SU-DHL-6 (cell line): ENCODE measurements around the gene KCP.

Source experiments
- H2AFZ ChIP-seq: fragments of 200-600 bp; sonication (generic); 2 replicates; pipeline ENCODE4 v1.6.1; 2014; ENCODE audit warnings: low read depth, mild to moderate bottlenecking, moderate library complexity, mixed read lengths, antibody characterized with exemption, low read length; ENCODE audit not compliant: severe bottlenecking
- H3F3A ChIP-seq: fragments of 200-600 bp; shearing (Covaris generic); 2 replicates; pipeline ENCODE4 v1.6.0; 2016; ENCODE audit warnings: antibody characterized with exemption, mild to moderate bottlenecking; ENCODE audit not compliant: insufficient read depth
- H3K27ac ChIP-seq: fragments of 200-600 bp; sonication (generic); 2 replicates; pipeline ENCODE4 v1.5.1; 2016; ENCODE audit warnings: low read depth, mild to moderate bottlenecking, low read length, moderate library complexity, mixed read lengths
- H3K27me3 ChIP-seq: fragments of 200-600 bp; sonication (generic), shearing (Covaris generic); 2 replicates; pipeline ENCODE4 v1.6.0; 2014; ENCODE audit warnings: mild to moderate bottlenecking, low read length
- H3K36me3 ChIP-seq: fragments of 200-600 bp; sonication (generic); 2 replicates; pipeline ENCODE4 v1.6.1; 2014; ENCODE audit warnings: mild to moderate bottlenecking, low read length, mixed read lengths
- H3K4me2 ChIP-seq: fragments of 300-600, 200-600 bp; shearing (Covaris generic), sonication (generic); 2 replicates; pipeline ENCODE4 v1.6.0; 2014; ENCODE audit warnings: low read length, low read depth, mild to moderate bottlenecking; ENCODE audit not compliant: poor library complexity, severe bottlenecking
- H3K4me3 ChIP-seq: fragments of 200-600 bp; sonication (generic); 2 replicates; pipeline ENCODE4 v1.5.1; 2014; ENCODE audit warnings: antibody characterized with exemption, low read length, mild to moderate bottlenecking, mixed read lengths; ENCODE audit not compliant: insufficient read depth, poor library complexity, severe bottlenecking
- H3K79me2 ChIP-seq: fragments of 200-600 bp; sonication (generic); 2 replicates; pipeline ENCODE4 v1.6.1; 2014; ENCODE audit warnings: mild to moderate bottlenecking, low read length, moderate library complexity; ENCODE audit not compliant: insufficient read depth
- H3K9ac ChIP-seq: fragments of 200-600 bp; sonication (generic); 2 replicates; pipeline ENCODE4 v1.7.0; 2014; ENCODE audit warnings: mild to moderate bottlenecking, low read length
- H3K9me2 ChIP-seq: fragments of 200-600 bp; sonication (generic); replicated peaks from 2 replicates; pipeline ENCODE4 v1.6.1; 2014; ENCODE audit warnings: low read length; ENCODE audit not compliant: insufficient read depth
- H3K9me3 ChIP-seq: fragments of 200-600 bp; sonication (generic); 2 replicates; pipeline ENCODE4 v1.6.1; 2014; ENCODE audit warnings: low read length, mixed read lengths; ENCODE audit not compliant: insufficient read depth
- H4K20me1 ChIP-seq: fragments of 200-600 bp; sonication (generic); 2 replicates; pipeline ENCODE4 v1.6.1; 2014; ENCODE audit warnings: low read depth, mild to moderate bottlenecking, antibody characterized with exemption, low read length, moderate library complexity, mixed read lengths
- EZH2phosphoT487 ChIP-seq: fragments of 200-600 bp; sonication (generic), shearing (Covaris generic); conservative IDR thresholded peaks from 2 replicates; pipeline ENCODE4 v1.6.1; 2018; ENCODE audit warnings: mild to moderate bottlenecking, antibody characterized with exemption, low read length, moderate library complexity, mixed read lengths
- TF ChIP-seq, protein P1 (sequence below): fragments of 200-600 bp; sonication (generic); IDR thresholded peaks from one replicate; pipeline ENCODE4 v1.5.1; 2017; ENCODE audit warnings: antibody characterized with exemption, mild to moderate bottlenecking, low read length, moderate library complexity; ENCODE audit not compliant: insufficient read depth, poor library complexity, severe bottlenecking

Gene KCP

DNA sequence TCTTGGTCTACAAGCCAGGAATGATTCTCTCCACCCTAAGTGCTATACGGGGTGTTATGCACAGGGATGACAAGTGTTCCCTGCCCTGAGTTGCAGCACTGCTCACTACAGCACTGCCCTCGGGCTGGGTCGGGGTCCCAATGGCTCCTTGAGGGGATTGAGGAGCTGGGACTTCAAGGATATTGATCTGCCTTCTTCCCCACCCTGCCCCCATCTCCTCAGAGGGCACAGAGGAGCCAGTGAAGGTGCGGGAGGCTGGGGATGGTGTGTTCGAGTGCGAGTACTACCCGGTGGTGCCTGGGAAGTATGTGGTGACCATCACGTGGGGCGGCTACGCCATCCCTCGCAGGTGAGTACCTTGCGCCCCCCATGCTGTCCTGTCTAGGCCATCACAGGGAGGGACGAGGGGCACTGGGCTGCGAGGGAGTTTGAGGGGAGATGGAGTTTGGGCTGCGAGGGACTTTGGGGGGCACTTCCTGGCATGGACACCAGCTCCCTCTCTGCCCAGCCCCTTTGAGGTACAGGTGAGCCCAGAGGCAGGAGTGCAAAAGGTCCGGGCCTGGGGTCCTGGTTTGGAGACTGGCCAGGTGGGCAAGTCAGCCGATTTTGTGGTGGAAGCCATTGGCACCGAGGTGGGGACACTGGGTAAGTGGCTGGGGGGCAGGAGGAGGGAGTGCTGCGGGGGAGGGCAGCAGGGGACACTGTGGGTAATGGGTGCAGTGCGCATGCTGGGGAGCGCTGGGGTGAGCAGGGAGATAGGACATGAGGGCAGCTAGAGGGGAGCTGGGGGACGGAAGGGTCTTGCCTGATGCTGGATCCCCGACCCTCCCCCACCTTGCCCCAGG lies 70.0 kb downstream of the KCP start:
- Histone ChIP-seq H3K79me2 (no peaks in the 10 kb centered on the region), H3F3A (no peaks in the 10 kb centered on the region), H2AFZ (no peak overlapping the region), H3K9ac (no peak overlapping the region), H3K4me2 (no peak overlapping the region), H3K36me3 (no peaks in the 10 kb centered on the region), H3K4me3 (no peak overlapping the region), H4K20me1 (no peaks in the 10 kb centered on the region), H3K9me3 (no peaks in the 10 kb centered on the region), H3K9me2 (no peaks in the 10 kb centered on the region), H3K27ac (no peak overlapping the region), H3K27me3 (no peaks in the 10 kb centered on the region)
- no peak for TF ChIP-seq EZH2phosphoT487
- TF ChIP-seq, protein P1, sequence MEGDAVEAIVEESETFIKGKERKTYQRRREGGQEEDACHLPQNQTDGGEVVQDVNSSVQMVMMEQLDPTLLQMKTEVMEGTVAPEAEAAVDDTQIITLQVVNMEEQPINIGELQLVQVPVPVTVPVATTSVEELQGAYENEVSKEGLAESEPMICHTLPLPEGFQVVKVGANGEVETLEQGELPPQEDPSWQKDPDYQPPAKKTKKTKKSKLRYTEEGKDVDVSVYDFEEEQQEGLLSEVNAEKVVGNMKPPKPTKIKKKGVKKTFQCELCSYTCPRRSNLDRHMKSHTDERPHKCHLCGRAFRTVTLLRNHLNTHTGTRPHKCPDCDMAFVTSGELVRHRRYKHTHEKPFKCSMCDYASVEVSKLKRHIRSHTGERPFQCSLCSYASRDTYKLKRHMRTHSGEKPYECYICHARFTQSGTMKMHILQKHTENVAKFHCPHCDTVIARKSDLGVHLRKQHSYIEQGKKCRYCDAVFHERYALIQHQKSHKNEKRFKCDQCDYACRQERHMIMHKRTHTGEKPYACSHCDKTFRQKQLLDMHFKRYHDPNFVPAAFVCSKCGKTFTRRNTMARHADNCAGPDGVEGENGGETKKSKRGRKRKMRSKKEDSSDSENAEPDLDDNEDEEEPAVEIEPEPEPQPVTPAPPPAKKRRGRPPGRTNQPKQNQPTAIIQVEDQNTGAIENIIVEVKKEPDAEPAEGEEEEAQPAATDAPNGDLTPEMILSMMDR, result no peak

DNA sequence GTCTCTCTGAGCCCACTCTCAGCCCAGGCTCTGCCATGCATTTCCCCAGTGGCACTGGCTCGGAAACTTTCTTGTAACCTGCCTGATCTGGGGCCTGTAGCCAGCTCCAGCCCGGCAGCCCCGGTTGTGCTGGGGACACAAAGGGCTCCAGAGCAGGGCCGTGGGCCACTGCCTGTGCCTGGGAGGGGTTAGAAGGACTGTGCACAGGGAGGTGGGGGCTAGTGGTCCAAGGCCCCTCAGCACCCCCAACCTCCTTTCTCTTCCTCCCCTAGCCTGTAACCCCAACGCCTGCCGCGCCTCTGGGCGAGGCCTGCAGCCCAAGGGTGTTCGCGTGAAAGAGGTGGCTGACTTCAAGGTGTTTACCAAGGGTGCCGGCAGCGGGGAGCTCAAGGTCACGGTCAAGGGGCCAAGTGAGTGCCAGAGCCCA lies 70.7 kb downstream of the KCP start:
- Histone ChIP-seq H3K9me3 (no peaks in the 10 kb centered on the region), H4K20me1 (no peaks in the 10 kb centered on the region), H3K4me2 (no peak overlapping the region), H3K27ac (no peak overlapping the region), H3F3A (no peaks in the 10 kb centered on the region), H2AFZ (no peak overlapping the region), H3K79me2 (no peaks in the 10 kb centered on the region), H3K4me3 (no peak overlapping the region), H3K9me2 (no peaks in the 10 kb centered on the region), H3K27me3 (no peaks in the 10 kb centered on the region), H3K9ac (no peak overlapping the region), H3K36me3 (no peaks in the 10 kb centered on the region)
- TF ChIP-seq, protein P1, result no peak
- TF ChIP-seq EZH2phosphoT487, result no peak

DNA sequence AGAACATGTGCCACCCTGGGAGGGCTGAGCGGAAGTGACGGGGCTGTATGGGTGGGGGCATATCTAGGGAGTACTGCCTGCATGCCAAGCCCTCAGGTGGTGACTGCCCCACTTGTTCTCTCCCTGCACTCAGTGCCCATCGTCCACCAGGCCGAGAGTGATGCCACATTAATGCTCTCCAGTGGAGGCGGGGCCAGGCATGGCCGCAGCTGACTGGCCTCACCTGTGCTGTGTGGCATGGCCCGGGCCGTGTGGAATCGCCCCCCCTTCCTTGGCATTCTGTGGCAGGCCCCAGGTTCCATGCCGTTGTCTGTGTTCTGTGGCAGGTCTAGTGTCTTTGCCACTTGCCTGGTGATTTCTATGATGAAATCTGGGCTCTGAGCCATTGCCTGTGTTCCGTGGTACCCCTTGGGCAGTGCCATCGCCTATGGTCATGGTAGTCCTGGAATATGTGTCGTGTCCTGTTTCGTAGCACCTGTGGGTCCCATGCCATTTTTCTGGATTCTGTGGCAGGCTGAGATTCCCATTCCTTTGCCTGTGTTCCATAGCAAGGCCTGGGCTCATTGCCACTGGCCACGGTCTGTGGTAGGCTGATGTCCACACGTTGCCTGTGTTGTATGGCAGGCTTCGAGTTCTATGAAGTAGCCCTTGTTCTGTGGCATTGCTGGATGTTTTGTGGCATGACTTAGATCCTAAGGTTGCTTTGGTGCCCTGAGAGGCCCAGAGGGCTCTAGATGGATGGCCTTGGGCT lies 71.4 kb downstream of the KCP start:
- Histone ChIP-seq H4K20me1 (no peaks in the 10 kb centered on the region), H3K4me2 (no peak overlapping the region), H3K27me3 (no peaks in the 10 kb centered on the region), H3K36me3 (no peaks in the 10 kb centered on the region), H3K4me3 (no peak overlapping the region), H3K79me2 (no peaks in the 10 kb centered on the region), H3K9me2 (no peaks in the 10 kb centered on the region), H3K9ac (no peak overlapping the region), H3K9me3 (no peaks in the 10 kb centered on the region), H3F3A (no peaks in the 10 kb centered on the region), H2AFZ (no peak overlapping the region), H3K27ac (no peak overlapping the region)
- TF ChIP-seq, protein P1, result no peak
- TF ChIP-seq EZH2phosphoT487, result no peak
